Right ventricle myocardium inferior (tissue), 1 donor: ENCODE results near the gene KCNN3. TPM values are rescaled to one million over a fixed set of nuclear protein-coding genes. Genes with fewer than 3 reads are reported as not detected.
A peak's percentile ranks its signal among the peaks of the same experiment; 100 is the strongest.
"Not testable (repeated sequence)": the region's sequence is repeated elsewhere in the genome, so short reads cannot be mapped to it uniquely, and the experiment has no call there.

Experiments used
- ATAC-seq: fragments of 200-7000 bp; cut with Tn5 transposase; one replicate; pipeline ENCODE4 v1.9.1; 2020; ENCODE audit warnings: mild to moderate bottlenecking, moderate library complexity
- DNase-seq: peaks from one replicate; pipeline ENCODE4 v3.0.0; 2021; ENCODE audit errors: missing footprints
- intact Hi-C: fragments of 100-400 bp; cut with DNase I; formaldehyde crosslinking; loops from one replicate; pipeline ENCODE4 v1.11.0; 2022
- long read RNA-seq: library from polyadenylated mRNA; unstranded; transcript quantifications from one replicate; pipeline ENCODE4 v2.0.0, GENCODE V29; 2021
- total RNA-seq: library from RNA; stranded (reverse); fragmentation: NEBNext Ultra II Directional; extraction: Animal tissue kit (Norgen Biotek cat#: 25700); gene quantifications from one replicate; pipeline ENCODE4 v1.2.1, GENCODE V29; 2021
- donor health status: DM: no; HTN: yes; CAD: no; lungs with severe emphysema.

KCNN3 gene
- 3.4 TPM for total RNA-seq
- long read RNA-seq, full-length matches to known transcripts = 2 of 2 reads
- long read RNA-seq, partial matches to known transcripts = 0 of 2 reads
- long read RNA-seq, other reads (novel, unspliced or antisense) = 0 of 2 reads

- intact Hi-C loops = no loop called here
- DNase-seq = peak; percentile 93
- peak; percentile 97 for ATAC-seq
Observed at GRCh38 chr1:154870115-154870571, at the start of gene KCNN3. Gene KCNN3, minus strand, starts transcription at chr1:154870281. Its CDS starts 317 bp downstream, at chr1:154869964.

- DNase-seq (no peak), ATAC-seq (no peak)
- intact Hi-C loops = no loop called here
Observed at GRCh38 chr1:154913273-154913672, 43.2 kb upstream of the KCNN3 start.

GRCh38 chr1:154912755-154913154, 42.7 kb upstream of the KCNN3 start:
- ATAC-seq (peak; percentile 71), DNase-seq (no peak)
- intact Hi-C loops = no loop called here

- DNase-seq (no peak), ATAC-seq (peak; percentile 85)
- intact Hi-C loops = loop anchor here (2.0 kb wide), 1 partner anchor 25 kb away; the partner anchor contains the start of gene PMVK
Observed at GRCh38 chr1:154911691-154912550, 41.8 kb upstream of the KCNN3 start.

- intact Hi-C loops = loop anchor here (2.0 kb wide), 1 partner anchor 26 kb away; the partner anchor contains the start of gene PMVK
- no peak for DNase-seq
- ATAC-seq = no peak
Observed at GRCh38 chr1:154910851-154911250, 40.8 kb upstream of the KCNN3 start.

- intact Hi-C loops = no loop called here
- DNase-seq = no peak
- no peak for ATAC-seq
Observed at GRCh38 chr1:154908937-154909336, 38.9 kb upstream of the KCNN3 start.

- DNase-seq, intact Hi-C loops, ATAC-seq: not testable (repeated sequence)
Observed at GRCh38 chr1:154908129-154908528, 38.0 kb upstream of the KCNN3 start.

- intact Hi-C loops = loop anchor here (1.0 kb wide), 1 partner anchor 178 kb away; no protein-coding TSS in a partner anchor
- ATAC-seq (peak; percentile 27), DNase-seq (no peak)
Observed at GRCh38 chr1:154906621-154907081, 36.6 kb upstream of the KCNN3 start.

- ATAC-seq (no peak), DNase-seq (no peak)
- intact Hi-C loops = no loop called here
Observed at GRCh38 chr1:154902938-154903566, 33.0 kb upstream of the KCNN3 start.

GRCh38 chr1:154901591-154901990, 31.5 kb upstream of the KCNN3 start:
- no peak for DNase-seq
- no peak for ATAC-seq
- intact Hi-C loops = no loop called here

GRCh38 chr1:154899041-154899440, 29.0 kb upstream of the KCNN3 start:
- DNase-seq = no peak
- intact Hi-C loops = no loop called here
- no peak for ATAC-seq

- ATAC-seq (no peak), DNase-seq (no peak)
- intact Hi-C loops = no loop called here
Observed at GRCh38 chr1:154896771-154897286, 26.7 kb upstream of the KCNN3 start.

GRCh38 chr1:154895798-154896197, 25.7 kb upstream of the KCNN3 start:
- DNase-seq (no peak), ATAC-seq (peak; percentile 67)
- intact Hi-C loops = no loop called here

GRCh38 chr1:154891452-154891851, 21.4 kb upstream of the KCNN3 start:
- DNase-seq = no peak
- no peak for ATAC-seq
- intact Hi-C loops = no loop called here

- DNase-seq = no peak
- intact Hi-C loops = no loop called here
- no peak for ATAC-seq
Observed at GRCh38 chr1:154888757-154889156, 18.7 kb upstream of the KCNN3 start.

GRCh38 chr1:154886281-154887015, 16.4 kb upstream of the KCNN3 start:
- intact Hi-C loops = no loop called here
- DNase-seq (no peak), ATAC-seq (no peak)

GRCh38 chr1:154884869-154885701, 15.0 kb upstream of the KCNN3 start:
- intact Hi-C loops = no loop called here
- ATAC-seq = no peak
- no peak for DNase-seq
